NB4 (cell line): ENCODE data around the gene FAAP20.

Experiments used
- DNase-seq: peaks from one replicate; pipeline ENCODE4 v3.0.0; 2010; ENCODE audit warnings: low read depth
- H3K4me3 ChIP-seq: one replicate; pipeline ENCODE4 v1.5.1; 2011; ENCODE audit warnings: mild to moderate bottlenecking, low read depth, low read length, moderate library complexity
- CTCF ChIP-seq: IDR thresholded peaks from one replicate; pipeline ENCODE4 v1.5.1; 2012; ENCODE audit warnings: low read depth, low read length
- MAX ChIP-seq: IDR thresholded peaks from 2 replicates; pipeline ENCODE4 v1.6.1; 2011; ENCODE audit warnings: low read depth, low read length
- MYC ChIP-seq: IDR thresholded peaks from 2 replicates; pipeline ENCODE4 v1.6.1; 2011; ENCODE audit warnings: low read depth, low read length
- POLR2A ChIP-seq: IDR thresholded peaks from 2 replicates; pipeline ENCODE4 v1.6.1; 2011; ENCODE audit warnings: mild to moderate bottlenecking; ENCODE audit not compliant: insufficient read length; ENCODE audit errors: extremely low read depth

Gene FAAP20

GRCh38 chr1:2227346-2228156 lies 33.0 kb upstream of the FAAP20 start:
- H3K4me3 ChIP-seq = no peak overlapping the region
- no peak for TF ChIP-seq CTCF
- TF ChIP-seq POLR2A = peak; percentile 56
- DNase-seq = peak; percentile 95

DNA sequence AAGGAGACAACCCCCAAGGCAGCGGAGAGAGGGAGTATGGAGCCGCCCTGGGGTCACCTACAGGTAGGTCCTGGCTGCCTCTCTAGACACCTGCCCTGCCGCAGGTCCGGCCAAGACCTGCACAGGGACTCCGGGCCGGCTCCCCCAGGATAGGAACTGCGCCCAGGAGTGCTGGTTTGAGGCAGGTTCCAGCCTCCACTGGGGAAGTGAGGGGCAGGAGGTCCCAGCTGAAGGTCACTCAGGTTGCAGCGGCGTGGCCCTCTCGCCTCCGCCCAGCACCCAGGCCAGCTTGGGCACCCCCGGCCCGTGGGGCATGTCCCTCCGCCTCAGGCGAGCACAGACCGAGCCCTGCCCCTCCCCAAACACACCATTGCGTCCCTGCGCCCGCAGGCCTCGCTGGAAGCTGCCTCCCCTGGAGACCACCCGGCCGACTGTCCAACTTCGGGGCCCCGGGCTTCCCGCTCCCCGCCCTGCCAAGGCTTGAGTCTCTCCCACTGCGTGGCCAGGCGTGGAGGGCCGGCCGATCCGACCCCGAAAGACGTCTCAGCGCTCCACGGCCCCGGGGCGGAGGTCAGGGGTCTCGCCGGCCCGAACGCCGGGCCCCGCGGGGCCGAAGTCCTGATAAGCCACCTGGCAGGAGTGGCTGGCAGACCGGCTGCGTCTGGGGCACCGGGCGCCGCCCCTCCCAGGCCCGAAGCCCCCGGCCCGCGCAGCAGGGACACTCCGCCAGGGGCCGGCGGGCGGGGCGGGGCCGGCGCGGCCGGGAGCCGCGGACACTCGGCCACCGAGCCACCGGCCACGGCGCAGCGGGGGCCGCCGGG lies 32.2 kb upstream of the FAAP20 start:
- no peak for DNase-seq
- TF ChIP-seq POLR2A = no peak
- TF ChIP-seq CTCF = no peak
- no peak for TF ChIP-seq MYC
- TF ChIP-seq MAX = no peak
- H3K4me3 ChIP-seq = no peak overlapping the region

- no peak for TF ChIP-seq MYC
- TF ChIP-seq MAX = no peak
- TF ChIP-seq POLR2A = no peak
- no peak for TF ChIP-seq CTCF
- no peak for DNase-seq
- no peak overlapping the region for H3K4me3 ChIP-seq
Measured at GRCh38 chr1:2224631-2225428, 30.3 kb upstream of the FAAP20 start.

GRCh38 chr1:2224170-2224584 lies 29.6 kb upstream of the FAAP20 start:
- TF ChIP-seq MYC = no peak
- no peak for TF ChIP-seq POLR2A
- no peak for TF ChIP-seq MAX
- TF ChIP-seq CTCF = no peak
- H3K4me3 ChIP-seq = no peak overlapping the region
- DNase-seq = no peak

DNA sequence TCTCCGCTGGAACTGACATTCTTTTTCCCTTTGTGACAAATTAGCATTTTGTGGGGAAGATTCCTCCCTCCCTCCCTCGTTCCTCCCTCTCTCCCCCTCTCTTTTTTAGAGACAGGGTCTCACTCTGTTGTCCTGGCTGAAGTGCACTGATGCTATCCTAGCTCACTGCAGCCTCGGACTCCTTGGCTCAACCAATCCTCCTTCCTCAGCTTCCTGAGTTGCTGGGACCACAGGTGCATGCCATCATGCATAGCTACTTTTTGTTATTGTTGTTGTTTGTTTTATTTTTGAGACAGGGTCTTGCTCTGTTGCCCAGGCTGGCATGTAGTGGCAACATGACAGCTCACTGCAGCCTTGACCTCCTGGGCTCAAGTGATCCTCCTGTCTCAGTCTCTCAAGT lies 26.7 kb upstream of the FAAP20 start:
- H3K4me3 ChIP-seq = no peak overlapping the region
- TF ChIP-seq MYC = no peak
- no peak for TF ChIP-seq CTCF
- TF ChIP-seq MAX = no peak
- no peak for TF ChIP-seq POLR2A
- DNase-seq = no peak
